ENCODE data around the gene ANKRD37.

The ANKRD37 gene

GRCh38 chr4:185421366-185422124 is 24.9 kb downstream of the ANKRD37 start:
- DNase-seq (ENCODE audit: low spot score) = no peak

DNA sequence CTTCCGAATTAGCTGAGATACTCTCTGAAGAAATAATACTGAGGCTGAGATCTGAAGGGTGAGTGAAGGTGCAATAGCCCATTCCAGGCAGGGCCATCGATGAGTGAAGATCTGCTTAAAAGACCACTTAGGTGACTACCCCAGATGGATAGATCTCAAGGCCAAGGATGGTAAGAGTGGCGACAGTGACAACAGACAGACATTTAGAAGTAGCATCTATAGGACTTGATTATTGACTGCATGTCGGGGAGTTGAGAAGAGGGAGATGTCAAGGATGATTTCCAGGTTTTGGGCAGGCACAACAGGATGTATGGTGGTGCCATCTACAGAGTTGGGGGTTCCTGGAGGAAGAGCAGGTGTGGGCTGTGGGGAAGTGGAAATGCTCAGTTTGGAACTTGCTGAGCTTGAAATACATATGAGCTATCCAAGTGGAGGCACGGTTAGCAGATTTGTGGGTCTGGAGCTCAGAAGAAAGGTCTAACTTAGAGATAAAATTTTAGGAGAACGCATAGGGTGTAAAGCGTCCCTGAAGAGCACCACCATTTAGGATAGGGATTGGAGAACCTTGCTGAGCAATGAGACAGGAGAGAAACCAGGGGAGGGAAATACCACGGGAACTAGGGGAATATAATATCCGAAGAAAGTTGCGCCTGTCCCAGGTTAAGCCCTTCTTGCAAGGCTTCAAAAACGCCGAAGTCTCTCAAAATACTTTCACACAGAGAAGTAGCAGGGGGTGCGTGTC is 28.4 kb downstream of the ANKRD37 start:
- no peak for DNase-seq (ENCODE audit: low spot score)

- DNase-seq (ENCODE audit: low spot score) = peak; percentile 94
Observed at GRCh38 chr4:185425647-185426352, 29.2 kb downstream of the ANKRD37 start, which contains the start of gene UFSP2. Gene UFSP2, minus strand, starts transcription at chr4:185425964. Its CDS starts 96 bp downstream, at chr4:185425868.

DNA sequence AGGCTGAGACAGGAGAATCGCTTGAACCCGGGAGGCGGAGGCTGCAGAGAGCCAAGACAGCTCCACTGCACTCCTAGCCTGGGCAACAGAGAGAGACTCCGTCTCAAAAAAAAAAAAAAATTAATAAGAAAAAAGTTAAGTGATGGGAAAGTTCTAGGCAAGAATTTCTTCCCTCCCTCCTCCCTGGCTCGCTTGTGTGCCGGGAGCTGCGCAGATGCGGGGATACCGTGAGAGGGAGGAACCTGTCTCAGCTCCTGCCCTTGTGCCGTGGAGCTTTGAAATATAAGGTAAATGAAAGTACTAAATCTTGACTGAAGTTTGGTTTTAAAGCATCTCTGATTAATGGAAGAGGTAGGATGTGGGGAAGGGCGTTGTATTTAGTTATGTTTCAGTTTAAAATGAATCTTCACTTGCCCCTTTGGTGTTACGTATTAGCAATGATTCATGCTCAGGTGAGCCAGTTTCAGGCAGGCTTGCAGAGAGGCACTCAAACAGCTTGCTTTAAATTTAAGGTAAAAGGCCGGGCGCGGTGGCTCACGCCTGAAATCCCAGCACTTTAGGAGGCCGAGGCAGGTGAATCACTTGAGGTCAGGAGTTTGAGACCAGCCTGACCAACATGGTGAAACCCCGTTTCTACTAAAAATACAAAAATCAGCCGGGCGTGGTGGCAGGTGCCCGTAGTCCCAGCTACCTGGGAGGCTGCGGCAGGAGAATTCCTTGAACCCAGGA is 30.5 kb downstream of the ANKRD37 start:
- no peak for DNase-seq (ENCODE audit: low spot score)

GRCh38 chr4:185429660-185430059 is 33.0 kb downstream of the ANKRD37 start:
- no peak for DNase-seq (ENCODE audit: low spot score)

DNA sequence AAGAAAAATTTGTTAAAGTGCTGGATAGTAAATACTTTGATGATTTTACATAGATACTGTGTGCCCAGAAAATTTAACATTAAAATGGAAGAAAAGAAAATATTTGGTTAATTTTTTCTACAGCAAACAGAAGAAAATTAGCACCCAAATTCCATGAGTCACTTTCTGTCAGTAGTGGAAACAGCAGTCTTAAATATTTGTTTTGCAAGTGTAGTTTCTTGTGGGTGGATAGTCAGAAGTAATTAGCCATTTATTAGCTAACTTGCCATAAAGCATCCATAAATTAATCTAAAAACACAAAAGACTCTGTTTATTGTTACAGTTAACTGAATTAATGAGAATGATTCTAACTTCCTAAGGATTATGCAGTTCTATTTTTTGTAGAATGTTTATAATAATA is 38.8 kb downstream of the ANKRD37 start:
- DNase-seq (ENCODE audit: low spot score) = no peak

- DNase-seq (ENCODE audit: low spot score) = no peak
Observed at GRCh38 chr4:185437809-185438208, 41.2 kb downstream of the ANKRD37 start.

- DNase-seq (ENCODE audit: low spot score) = no peak
Observed at GRCh38 chr4:185441479-185441878, 44.8 kb downstream of the ANKRD37 start.

- DNase-seq (ENCODE audit: low spot score) = no peak
Observed at GRCh38 chr4:185445209-185445608, 48.6 kb downstream of the ANKRD37 start.

All from ecto neural progenitor cell (in vitro differentiated cells).